ENCODE measurements around the gene MDM2.

DNA sequence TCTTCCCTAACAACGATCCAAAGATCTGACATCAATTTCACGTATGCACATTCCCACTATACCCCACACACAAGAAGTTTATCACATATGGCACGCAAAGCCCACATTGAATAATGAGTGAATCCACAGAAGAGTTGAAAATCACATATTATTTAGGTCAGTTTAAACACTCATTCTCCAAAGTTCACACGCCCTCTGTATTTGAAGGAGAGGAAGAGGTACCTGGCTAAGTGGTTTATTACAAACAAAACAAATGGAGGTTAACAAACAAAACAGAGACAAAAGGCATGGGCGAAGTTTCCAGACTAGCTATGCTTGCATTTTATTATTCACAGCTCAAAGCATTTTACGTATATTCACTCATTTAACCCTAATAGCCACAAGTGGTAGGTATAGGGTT is 83.2 kb downstream of the MDM2 start:
- TF ChIP-seq, protein P1, sequence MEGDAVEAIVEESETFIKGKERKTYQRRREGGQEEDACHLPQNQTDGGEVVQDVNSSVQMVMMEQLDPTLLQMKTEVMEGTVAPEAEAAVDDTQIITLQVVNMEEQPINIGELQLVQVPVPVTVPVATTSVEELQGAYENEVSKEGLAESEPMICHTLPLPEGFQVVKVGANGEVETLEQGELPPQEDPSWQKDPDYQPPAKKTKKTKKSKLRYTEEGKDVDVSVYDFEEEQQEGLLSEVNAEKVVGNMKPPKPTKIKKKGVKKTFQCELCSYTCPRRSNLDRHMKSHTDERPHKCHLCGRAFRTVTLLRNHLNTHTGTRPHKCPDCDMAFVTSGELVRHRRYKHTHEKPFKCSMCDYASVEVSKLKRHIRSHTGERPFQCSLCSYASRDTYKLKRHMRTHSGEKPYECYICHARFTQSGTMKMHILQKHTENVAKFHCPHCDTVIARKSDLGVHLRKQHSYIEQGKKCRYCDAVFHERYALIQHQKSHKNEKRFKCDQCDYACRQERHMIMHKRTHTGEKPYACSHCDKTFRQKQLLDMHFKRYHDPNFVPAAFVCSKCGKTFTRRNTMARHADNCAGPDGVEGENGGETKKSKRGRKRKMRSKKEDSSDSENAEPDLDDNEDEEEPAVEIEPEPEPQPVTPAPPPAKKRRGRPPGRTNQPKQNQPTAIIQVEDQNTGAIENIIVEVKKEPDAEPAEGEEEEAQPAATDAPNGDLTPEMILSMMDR (IDR thresholded peaks at IDR 0.05): no peak
- TF ChIP-seq POLR2AphosphoS5 (IDR thresholded peaks at IDR 0.05) (no peak), POLR2A (IDR thresholded peaks at IDR 0.05) (no peak), EP300 (IDR thresholded peaks at IDR 0.05) (no peak)

All from gastroesophageal sphincter (tissue), 3 donors.